GM19099 (cell line): Measurements from ENCODE around the gene UQCC5.

Experiments used
- POLR2A ChIP-seq: IDR thresholded peaks from 3 replicates; pipeline ENCODE4 v1.6.1; 2011; ENCODE audit warnings: low read depth; ENCODE audit not compliant: insufficient read length; ENCODE audit errors: extremely low read depth

UQCC5 gene

GRCh38 chr3:52516509-52517195 is 19.8 kb upstream of the UQCC5 start:
- no peak for TF ChIP-seq POLR2A

- TF ChIP-seq POLR2A: no peak
These were observed 18.3 kb upstream of the UQCC5 start for GRCh38 chr3:52517796-52518722.

- TF ChIP-seq POLR2A: no peak
These were observed 17.5 kb upstream of the UQCC5 start for GRCh38 chr3:52518723-52519444.

GRCh38 chr3:52519445-52520140 is 16.8 kb upstream of the UQCC5 start:
- TF ChIP-seq POLR2A: no peak

GRCh38 chr3:52520141-52520667 is 16.2 kb upstream of the UQCC5 start:
- no peak for TF ChIP-seq POLR2A

GRCh38 chr3:52520716-52521487 is 15.5 kb upstream of the UQCC5 start:
- no peak for TF ChIP-seq POLR2A

GRCh38 chr3:52521488-52521824 is 14.9 kb upstream of the UQCC5 start:
- TF ChIP-seq POLR2A: no peak

- TF ChIP-seq POLR2A: no peak
These were observed 14.3 kb upstream of the UQCC5 start for GRCh38 chr3:52521881-52522650.

GRCh38 chr3:52522651-52523251 is 13.7 kb upstream of the UQCC5 start:
- no peak for TF ChIP-seq POLR2A

- no peak for TF ChIP-seq POLR2A
These were observed 12.8 kb upstream of the UQCC5 start for GRCh38 chr3:52523386-52524257.

GRCh38 chr3:52524258-52524751 is 12.1 kb upstream of the UQCC5 start:
- TF ChIP-seq POLR2A: no peak
